ENCODE measurements around the gene NUMBL.
"Not testable (repeated sequence)": the region's sequence is repeated elsewhere in the genome, so short reads cannot be mapped to it uniquely, and the experiment has no call there.

GRCh38 chr19:40649903-40650675 lies 40.4 kb downstream of the NUMBL start:
- TF ChIP-seq CTCF, POLR2A (IDR thresholded peaks at IDR 0.05): not testable (repeated sequence)
